ENCODE data around the gene LASP1. TPM values are rescaled to one million over a fixed set of nuclear protein-coding genes. Genes with fewer than 3 reads are reported as not detected.

The LASP1 gene, protein sequence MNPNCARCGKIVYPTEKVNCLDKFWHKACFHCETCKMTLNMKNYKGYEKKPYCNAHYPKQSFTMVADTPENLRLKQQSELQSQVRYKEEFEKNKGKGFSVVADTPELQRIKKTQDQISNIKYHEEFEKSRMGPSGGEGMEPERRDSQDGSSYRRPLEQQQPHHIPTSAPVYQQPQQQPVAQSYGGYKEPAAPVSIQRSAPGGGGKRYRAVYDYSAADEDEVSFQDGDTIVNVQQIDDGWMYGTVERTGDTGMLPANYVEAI
- 77.9 TPM for total RNA-seq

GRCh38 chr17:38869526-38870258 is at the start of gene LASP1:
Gene LASP1, plus strand, starts transcription at chr17:38870058. Its CDS starts 132 bp downstream, at chr17:38870190.

DNA sequence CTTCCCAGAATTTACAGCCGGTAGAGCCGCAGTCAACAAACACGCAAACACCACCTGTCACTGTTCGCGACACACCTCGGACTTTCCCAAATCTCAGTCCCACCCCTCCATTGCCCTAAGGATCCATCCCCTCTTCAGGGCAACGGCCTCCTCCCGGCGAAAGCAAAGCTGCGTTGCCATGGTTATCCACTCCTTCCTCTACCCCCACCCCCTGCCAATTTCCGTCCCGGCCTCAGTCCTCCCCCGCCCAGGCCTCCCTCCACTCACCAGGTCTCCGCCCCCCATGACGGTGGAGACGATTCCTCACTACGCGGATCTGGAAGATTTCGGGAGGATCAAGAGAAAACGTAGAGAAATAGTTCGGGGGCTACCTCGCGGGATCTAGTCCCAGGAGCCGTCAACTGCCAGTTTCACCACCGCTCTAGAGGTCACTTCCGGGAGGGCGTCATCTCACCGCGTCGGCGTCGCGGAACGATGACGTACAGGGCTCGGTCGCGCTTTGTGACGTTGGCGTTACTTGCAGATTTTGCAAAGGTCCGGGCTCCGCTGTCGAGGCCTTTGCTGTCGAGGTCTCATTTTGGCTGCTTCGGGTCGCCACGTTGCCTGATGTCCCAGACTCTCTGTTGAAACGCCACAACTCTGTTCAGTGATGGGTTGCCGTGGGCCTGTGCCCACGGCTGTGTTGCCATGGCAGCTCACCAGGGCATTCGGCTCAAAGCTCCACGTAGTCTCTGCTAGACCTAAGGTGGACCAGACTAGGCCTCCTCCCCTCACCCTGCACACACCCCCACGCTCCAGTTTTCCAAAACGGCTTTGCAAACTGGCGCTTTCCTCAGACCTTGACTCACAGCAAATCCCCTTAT is 44.7 kb upstream of the LASP1 start, which contains the start of gene CWC25:
Gene CWC25 (minus strand): TSS at position 423 of the 863 bp plus-strand sequence. CDS start 138 bp downstream, at position 285.

DNA sequence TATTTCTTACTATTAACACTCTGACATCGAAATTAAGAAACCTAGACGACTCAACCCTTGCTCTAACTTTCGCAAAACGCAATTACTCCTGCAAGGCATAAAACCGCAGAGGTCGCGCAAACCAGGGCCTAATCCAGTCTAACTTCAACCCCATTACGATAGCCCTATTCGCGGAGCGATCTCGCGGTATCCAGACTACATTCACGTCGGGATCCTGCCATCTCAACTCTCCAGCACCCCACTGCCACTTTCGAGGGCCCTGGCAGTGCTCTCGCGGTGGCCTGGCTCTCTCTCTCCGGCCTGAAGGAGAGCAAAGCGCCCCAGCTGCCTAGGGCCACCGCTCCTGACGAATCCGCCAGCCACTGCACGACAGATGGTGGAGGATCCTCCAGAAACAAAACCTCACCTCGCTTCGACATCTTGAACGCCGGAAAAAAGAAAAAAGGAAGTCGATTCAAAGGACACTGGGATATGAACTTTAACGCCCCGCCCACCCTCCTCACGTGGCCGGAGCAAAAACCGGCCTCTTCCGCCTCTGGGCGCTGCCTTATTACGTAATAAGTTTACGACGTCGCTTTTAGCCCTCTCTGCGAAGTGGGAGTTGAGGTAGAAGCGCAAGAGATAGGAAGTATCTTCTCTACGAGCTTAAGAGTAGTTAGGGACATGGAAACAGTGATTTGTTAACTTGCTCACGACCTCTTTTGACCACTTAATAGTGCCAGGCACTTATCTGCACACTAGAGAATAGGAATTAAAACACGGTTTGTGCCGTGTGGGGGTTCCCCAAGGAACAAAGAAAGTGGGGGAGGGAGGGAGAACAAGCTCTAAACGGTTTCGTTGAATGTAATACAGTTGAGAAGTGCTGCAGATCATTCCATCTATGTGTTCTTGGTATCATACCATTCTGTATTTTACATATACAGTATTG is 16.3 kb upstream of the LASP1 start, which contains the start of gene RPL23:
Gene RPL23 (minus strand): TSS at position 430 of the 928 bp plus-strand sequence. CDS start 11 bp downstream, at position 419.

DNA sequence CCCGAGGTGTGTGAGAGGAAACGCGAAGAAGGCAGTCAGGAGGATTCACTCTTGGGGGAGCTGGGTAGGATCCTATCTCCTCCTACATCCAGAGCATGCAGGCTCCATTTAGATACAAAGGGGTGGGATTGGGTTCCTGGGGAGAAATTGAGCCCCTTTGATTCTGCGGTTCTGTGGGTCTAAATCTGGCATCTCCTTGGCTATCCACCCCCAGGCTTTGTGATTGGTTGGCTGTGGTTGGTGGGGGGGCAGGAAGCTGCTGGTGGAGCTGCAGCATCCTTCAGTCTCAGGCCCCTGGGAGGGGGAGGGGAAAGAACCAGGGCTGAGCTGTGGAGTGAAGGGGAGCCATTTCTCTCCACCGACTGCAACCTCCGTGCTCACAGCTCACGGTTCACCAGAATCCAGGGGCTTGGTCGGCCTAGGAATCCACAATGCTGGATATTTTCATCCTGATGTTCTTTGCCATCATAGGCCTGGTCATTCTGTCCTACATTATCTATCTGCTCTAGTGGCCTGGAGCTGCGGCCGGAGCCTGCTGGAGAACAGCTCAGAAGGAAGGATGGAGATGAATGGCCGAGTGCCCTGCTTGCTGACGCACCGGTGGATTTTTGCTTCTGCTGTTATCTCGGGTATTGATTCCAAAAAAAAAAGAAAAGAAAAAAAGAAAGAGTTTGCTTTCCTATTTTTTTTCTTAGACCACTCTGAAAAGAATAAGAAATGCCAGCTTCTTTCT is 55.6 kb downstream of the LASP1 start, which contains the start of gene LASP1NB:
Gene LASP1NB (plus strand): TSS at position 352 of the 733 bp plus-strand sequence.

DNA sequence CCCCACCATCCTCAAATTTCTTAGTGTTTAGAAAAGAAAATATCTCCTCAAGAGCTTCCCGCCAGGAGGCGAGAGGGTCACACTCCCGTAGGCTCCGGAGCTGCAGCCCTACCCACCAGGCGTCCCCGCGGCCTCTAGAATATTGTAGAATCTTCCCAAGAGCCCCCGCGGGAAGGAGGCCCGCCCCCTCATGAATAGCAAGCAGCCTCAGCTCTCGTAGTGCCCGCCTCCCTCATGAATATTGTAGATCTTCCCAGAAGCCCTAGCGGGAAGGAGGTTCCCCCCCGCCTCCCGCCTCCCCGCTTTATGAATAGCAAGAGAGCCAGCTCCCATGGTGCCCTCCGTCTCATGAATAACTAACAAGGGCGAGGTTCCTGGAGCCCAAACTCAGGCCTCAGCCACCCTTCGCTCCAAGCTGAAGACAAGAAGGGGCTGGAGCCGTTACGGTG is 97.5 kb downstream of the LASP1 start, which contains the start of gene FBXO47:
Gene FBXO47 (minus strand): TSS at position 114 of the 449 bp plus-strand sequence. CDS start 4,378 bp downstream, outside the sequence.

Small RNA genes lying within 50 kb of the gene (small RNA-seq; reads per million reads assigned to genes)
- gene MIR4727 (ENCODE audit: low replicate concordance) (not detected), gene MIR6779 (ENCODE audit: low replicate concordance) (not detected), gene SNORA21 (ENCODE audit: low replicate concordance) (not detected), gene SNORA21B (ENCODE audit: low replicate concordance) (not detected)

Other genes with a start within 250 kb of the LASP1 start
- 0.94 TPM for gene EPOP, start 195.1 kb upstream of the LASP1 start, total RNA-seq
- 52.6 TPM for gene MLLT6, start 164.8 kb upstream of the LASP1 start, total RNA-seq
- 1.9 TPM for gene CISD3, start 139.7 kb upstream of the LASP1 start, total RNA-seq
- 15.7 TPM for gene PCGF2, start 121.7 kb upstream of the LASP1 start, total RNA-seq
- 104 TPM for gene PSMB3, start 117.3 kb upstream of the LASP1 start, total RNA-seq
- 182 TPM for gene PIP4K2B, start 70.5 kb upstream of the LASP1 start, total RNA-seq
- gene CWC25, start 44.7 kb upstream of the LASP1 start, total RNA-seq = 8.1 TPM
- gene RPL23, start 16.3 kb upstream of the LASP1 start, total RNA-seq = 917 TPM
- gene FBXO47, start 97.3 kb downstream of the LASP1 start, total RNA-seq = not detected